Lung microvascular endothelial cell (primary cell): Measurements from ENCODE around the gene BICD2. TPM values are rescaled to one million over a fixed set of nuclear protein-coding genes. Genes with fewer than 3 reads are reported as not detected.

Experiments
- DNase-seq, 2 donors: peaks; one replicate each; pipeline versions ENCODE4 v3.0.0 to v3.0.0-alpha.2; 2010; ENCODE audit warnings: low read depth in 2 of 2
- total RNA-seq: library from RNA; depleted of rRNA; stranded (reverse); fragments of >200 nt; gene quantifications from 2 replicates; pipeline ENCODE4 v1.2.1, GENCODE V29; 2014

Gene BICD2
- total RNA-seq, 1 donor from 2014 or later = 37.7 TPM

DNA sequence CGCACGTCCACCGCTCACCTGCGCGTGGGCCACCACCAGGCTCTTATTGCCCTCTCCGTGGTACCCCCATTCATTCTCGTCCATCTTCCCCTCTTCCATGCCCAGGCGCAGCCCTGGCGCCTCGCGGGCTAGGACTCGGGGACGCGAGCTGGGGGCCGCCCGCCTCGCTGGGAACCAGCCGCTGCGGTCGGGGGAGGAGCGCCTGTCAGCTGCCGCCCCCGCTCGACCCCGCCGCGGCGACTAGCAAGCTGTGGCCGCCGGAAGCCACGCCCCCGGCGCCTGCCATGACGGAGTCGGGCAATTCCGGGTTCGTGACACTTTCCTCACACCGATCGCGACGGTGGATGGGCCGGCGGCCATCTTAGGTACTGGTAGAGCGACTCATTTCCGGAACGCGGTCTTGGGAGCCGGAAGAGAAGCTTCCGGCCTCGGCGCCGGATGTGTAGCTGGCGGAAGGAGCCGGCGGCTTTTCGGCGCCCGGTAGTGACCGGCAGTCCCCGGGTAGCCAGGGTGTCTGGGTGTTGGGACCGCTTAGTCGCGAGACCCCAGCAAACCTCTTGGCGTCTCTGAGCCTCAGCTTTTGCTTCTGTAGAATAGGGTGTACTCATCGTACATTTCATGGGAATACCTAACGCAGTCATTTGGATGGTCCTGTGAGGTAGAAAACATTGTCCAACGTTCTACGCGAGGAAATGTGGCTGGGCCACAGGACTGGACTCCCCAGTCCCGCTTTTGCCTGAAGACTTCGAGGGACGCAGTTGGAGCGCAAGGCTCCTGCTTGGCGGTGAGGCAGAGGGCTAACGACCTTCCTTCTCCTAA lies 94.5 kb downstream of the BICD2 start, which contains the start of gene IPPK:
TSS of gene IPPK (minus strand) at position 242 of the 819 bp plus-strand sequence. CDS start at position 99, 143 bp downstream.
- peak; percentile 99 to 100 for DNase-seq

DNA sequence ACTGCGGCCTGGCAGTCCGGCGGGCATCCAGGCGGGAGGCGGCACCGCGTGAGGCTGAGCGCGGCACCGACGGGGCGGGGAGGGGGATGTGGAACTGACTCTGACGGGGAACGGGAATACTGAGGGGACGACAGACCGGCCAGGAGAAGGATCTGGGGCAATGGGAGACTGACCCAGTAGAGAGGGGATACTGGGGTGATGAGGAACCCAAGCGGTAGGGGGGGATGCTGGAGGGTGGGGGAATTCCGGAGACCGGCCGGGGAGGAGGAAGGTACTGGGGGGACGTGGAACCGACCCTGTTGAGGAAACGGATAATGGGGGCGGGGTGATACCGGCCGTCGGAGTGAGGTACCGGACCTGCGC lies 95.1 kb downstream of the BICD2 start:
- DNase-seq = peak; percentile 45 to 53

DNA sequence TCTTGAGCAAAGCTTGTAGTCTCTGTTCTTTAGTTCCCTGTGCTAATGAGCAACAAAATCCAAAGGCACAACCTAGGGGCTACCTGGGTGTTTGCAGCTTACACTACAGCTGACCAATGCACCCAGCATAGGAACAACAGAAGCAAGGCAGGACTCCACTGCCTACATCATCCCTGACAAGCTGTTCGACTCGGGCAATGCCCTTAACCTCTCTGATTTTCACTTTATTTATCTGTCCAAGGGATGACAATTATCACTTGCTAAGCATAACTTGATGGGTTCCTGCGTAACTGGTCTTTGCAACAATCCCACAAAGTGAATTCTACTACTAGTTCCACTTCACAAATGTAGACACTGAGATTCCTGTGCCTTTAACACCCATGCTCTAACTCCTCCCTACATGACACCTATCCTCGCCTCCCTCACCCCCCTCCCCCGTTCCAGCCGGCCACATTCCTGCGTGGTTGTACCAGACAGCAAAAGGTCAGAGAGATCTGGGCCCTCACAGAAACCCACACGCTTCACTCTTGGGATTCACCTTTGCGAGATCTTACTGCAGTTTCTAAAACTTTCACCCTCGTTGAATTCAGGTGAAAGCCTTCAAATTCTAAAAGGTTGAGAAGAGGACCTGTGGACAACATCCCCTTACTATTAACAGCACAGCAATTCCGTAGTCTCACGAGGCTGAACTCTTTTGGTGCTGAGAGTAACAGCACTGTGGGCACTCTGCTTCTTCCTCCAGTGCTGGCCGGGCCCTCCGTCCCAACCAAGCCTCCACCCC lies 95.7 kb downstream of the BICD2 start:
- DNase-seq = peak; percentile 64 to 77

DNA sequence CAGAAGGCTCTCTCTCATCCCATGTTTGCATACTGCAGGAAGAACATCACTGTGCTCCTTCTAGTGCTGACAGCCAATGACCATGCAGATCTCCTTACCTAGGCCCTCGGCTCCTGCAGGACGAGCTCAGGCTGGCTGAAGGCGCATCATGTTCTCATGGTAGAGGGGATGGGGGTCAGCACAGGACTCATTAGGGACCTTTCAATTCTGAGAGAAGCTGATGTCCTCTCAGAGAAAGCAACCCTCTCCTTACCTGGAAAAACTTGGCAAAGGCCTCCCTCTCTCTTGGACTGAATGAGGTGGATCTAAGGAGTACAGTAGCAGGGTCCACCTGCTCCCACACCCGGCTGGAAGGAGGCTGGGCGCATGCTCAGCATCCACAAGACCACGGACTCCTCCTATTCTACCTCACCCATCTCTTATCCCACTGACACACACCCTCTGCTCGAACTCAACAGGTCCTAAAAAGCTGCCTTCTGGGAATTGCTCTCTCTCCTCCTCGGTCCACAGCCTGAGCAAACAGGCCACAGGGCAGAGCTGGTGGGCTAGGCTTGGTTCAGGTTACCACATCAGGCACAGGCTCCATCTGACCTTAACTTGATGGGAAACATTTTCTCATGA lies 97.6 kb downstream of the BICD2 start:
- DNase-seq = no peak

DNA sequence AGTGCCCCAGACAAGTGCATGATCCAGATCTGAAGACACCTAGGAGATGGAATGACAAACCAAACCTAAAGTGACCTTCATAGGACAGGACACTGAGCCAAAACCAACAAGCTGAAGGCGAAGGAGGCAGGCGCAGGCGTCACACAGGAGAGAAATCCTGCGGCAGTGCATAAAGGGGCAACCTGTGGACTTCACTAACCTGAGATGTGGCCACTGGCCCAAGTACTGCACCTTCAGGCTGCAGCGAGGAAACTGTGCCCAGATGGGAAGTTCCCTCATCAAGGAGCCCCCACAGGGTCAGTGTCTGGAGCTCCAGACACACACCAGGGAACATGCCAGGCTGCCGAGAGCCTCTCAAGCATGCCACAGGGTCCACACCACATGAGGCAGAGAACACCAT lies 98.4 kb downstream of the BICD2 start:
- DNase-seq = no peak

DNA sequence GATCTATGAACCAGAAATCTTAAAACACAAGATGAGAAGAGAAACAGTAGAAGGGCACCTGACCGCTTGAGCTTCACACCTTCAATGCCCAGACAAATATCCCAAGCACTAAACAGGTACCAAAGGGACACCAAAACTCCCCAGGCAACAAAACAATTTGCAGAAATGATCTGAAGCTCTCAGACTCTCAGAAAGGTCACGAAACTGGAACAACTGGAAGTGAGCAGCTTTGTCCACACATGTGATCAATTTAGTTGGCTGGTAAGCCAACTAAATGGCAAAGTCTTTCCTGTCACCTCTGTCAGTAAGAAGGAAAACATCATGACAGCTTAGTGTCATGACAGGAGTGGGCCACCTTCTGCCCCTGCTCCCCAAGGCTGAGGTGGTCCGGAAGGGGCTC lies 98.8 kb downstream of the BICD2 start:
- DNase-seq = peak in 1 of 2 donors; percentile 28

DNA sequence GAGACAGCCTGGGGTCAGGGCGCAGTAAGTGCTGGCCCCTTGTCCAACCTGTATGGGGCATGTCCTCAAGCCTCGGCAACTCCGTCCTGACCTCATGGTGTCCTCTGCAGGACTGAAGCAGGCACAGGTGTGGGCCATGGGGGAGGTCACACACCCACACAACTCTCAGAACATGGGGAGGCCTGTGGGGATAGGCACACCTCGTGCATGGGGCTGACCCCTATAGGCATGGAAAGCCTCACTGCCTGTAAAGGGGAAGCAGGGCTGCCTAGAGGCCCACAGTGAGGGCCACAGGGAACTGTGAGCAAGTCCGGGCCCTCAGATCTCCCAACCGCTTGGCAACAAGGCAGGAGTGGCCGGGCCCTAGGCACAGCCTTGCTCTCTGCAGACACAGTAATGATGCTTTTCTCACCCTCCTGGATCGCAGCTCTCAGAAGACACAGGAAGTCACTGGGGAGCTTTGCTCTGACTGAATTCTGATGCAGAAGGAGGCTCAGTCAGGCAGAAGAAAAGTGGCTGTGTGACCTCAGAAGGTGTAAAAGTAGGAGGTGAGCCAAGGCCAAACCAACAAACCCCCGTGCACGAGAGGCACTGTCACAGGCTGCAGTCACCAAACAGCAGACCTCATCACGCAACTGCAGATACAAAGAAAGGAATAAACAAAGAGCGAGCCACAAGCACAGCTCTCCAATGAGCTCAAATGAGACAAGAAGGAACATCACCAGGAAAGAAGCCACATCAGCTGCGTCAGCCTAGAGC lies 100.1 kb downstream of the BICD2 start:
- no peak for DNase-seq

DNA sequence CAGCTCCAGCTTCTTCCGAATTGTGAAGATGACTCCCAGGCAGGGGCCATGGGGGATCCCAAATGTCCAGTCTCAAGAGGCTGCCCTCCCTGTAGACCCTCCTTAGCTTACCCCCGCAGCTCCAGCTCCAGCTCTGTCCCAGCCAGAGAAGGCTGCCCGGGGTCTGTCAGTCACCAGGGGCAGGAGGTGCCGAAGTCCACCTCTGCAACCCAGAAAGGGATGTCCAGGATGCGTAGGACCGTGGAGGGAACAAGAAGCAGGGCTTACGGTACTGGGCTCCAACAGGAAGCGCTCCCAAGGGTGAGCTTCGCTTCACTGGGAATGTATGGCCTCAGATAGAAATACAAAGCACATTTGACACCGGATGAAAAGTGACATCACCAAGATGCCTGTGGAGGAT lies 100.7 kb downstream of the BICD2 start:
- DNase-seq = no peak

DNA sequence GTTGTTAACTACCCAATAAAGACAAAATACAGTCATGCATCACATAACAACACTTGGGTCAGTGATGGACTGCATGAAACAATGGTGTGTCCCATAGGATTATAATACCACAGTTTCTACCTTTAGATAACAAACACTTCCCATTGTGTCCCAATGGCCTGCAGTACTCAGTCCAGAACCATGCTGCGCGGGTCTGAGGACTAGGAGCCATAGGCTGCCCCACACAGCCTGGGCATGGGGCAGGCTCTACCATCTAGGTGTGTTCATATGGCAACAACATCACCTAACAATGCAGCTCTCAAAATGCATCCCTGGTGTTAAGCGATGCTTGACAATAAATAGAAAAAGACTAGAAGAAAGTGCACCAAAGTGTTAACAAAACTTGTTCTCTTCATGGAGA lies 101.5 kb downstream of the BICD2 start:
- DNase-seq = no peak

DNA sequence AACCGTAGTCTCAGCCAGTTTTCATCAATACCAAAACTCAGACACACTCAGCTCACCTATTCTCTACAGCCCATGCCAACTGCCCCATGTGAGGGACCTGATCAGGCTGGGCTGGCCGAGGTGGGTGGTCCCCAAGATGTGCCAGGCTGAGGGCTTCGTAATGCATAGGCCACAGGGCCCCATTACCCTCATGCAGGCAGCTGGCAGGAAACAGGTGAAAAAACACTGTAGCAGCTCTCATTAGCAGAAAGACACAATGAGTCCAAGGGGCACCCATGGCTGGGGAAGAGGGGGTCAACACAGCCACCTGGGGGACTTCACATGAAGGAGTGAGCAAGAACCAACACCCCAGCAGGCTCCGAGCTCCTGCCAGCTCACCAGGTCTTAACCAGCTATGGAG lies 102.9 kb downstream of the BICD2 start:
- DNase-seq = peak in 1 of 2 donors; percentile 29

Other genes starting within 250 kb of the BICD2 start
- gene ECM2, start 228.8 kb downstream of the BICD2 start, total RNA-seq = not detected in 2 replicates
- gene IPPK, start 94.7 kb downstream of the BICD2 start, total RNA-seq = 12.6 and 15.3 TPM in 2 replicates
- 6.8 and 7.9 TPM in 2 replicates for gene ZNF484, start 113.2 kb upstream of the BICD2 start, total RNA-seq
- not detected in 2 replicates for gene FGD3, start 182.7 kb upstream of the BICD2 start, total RNA-seq